ENCODE results near the gene PCMT1. TPM values are rescaled to one million over a fixed set of nuclear protein-coding genes. Genes with fewer than 3 reads are reported as not detected.

PCMT1 gene
- total and polyA plus RNA-seq, 2 of the 13 experiments (the other 11 are each of a cell fraction or from before 2014, with no cell fraction given): 112 to 169 TPM

- in situ Hi-C loops (cut with HindIII; ENCODE audit: extremely low pct_ligation_motif_present, low pct_unique_long_range_greater_than_20kb): loop anchor here (10.0 kb wide), 1 partner anchor 153 kb away; the partner anchor contains the start of gene GINM1
- no peak for FAIRE-seq
- peak; percentile 94 for ATAC-seq
- Histone ChIP-seq H4K20me1 (ENCODE audit: insufficient read depth, low read length) (peaks cover 18% of the 10 kb centered on the region), H3K27ac (ENCODE audit: extremely low read length, insufficient read depth, low read length) (peak within 1 kb of the TSS; percentile 97), H3K9me3 (ENCODE audit: low read length) (no peaks in the 10 kb centered on the region), H3K36me3 (replicated peaks in 1 of 2; ENCODE audit: control insufficient read depth in 1 of 2, insufficient read depth in 2 of 2, low read length in 2 of 2) (peaks cover 0 to 4% of the 10 kb centered on the region in 2 experiments; a peak in 1 of 5 replicates), H3K79me2 (ENCODE audit: insufficient read depth, low read length) (peaks cover 53% of the 10 kb centered on the region), H3K4me1 (ENCODE audit: insufficient read depth, low read length) (peaks cover 23% of the 10 kb centered on the region), H2AFZ (ENCODE audit: low read length) (peak within 1 kb of the TSS; percentile 88), H3K4me2 (ENCODE audit: low read depth, low read length) (peak within 1 kb of the TSS; percentile 84), H3K4me3 (replicated peaks in 1 of 3; ENCODE audit: insufficient read depth in 1 of 3, low read depth in 2 of 3, low read length in 3 of 3) (peak within 1 kb of the TSS; percentile 79 to 97 (median 96)), H3K27me3 (ENCODE audit: control insufficient read depth in 1 of 2, insufficient read depth in 2 of 2, low read length in 2 of 2) (no peaks in the 10 kb centered on the region; a peak in 1 of 5 replicates), H3K9ac (ENCODE audit: insufficient read depth, low read depth, low read length) (peak within 1 kb of the TSS; percentile 100)
- POLR2A ChIA-PET: interaction anchor here (0.7 to 3.7 kb wide), 21 partner anchors 8 to 207 kb away, joined by 3 to 77 read pairs (median 5); partner anchors contain the start of genes GINM1, KATNA1, NUP43 and PCMT1
- BruUV-seq (replicated peaks): no TSS peak
- intact Hi-C loops (cut with micrococcal nuclease; ENCODE audit: unreplicated experiment): loop anchor here (5.0 kb wide), 1 partner anchor 151 kb away; the partner anchor contains the start of gene GINM1
- DNase-seq (ENCODE audit: low spot score): peak; percentile 81
- CTCF ChIA-PET (ENCODE audit: low intra/inter-chr PET ratio, low total read pairs): no interaction called here
- 3% methylated on average over 35 of the region's 82 CpGs for WGBS (ENCODE audit: low lambda C conversion rate)
- TF ChIP-seq TAF15 (IDR thresholded peaks at IDR 0.05; ENCODE audit: low read depth, low read length, poor library complexity, severe bottlenecking) (no peak), ATF1 (CRISPR knock-in tag; IDR thresholded peaks at IDR 0.05) (no peak), NFE2L1 (CRISPR knock-in tag; IDR thresholded peaks at IDR 0.05; ENCODE audit: borderline replicate concordance) (no peak; the same call in 1 of the 2 replicates), ZNF30 (CRISPR knock-in tag; IDR thresholded peaks at IDR 0.05) (no peak; the same call in 1 of the 2 replicates), FOXA1 (IDR thresholded peaks at IDR 0.05) (no peak), FOXA1 (CRISPR knock-in tag; IDR thresholded peaks at IDR 0.05) (no peak; the same call in 1 of the 2 replicates), SAP130 (CRISPR knock-in tag; IDR thresholded peaks at IDR 0.05; ENCODE audit: low read depth) (peak; percentile 85), MIER3 (CRISPR knock-in tag; IDR thresholded peaks at IDR 0.05; ENCODE audit: borderline replicate concordance) (peak; percentile 71; the same call in 1 of the 2 replicates), TGIF2 (CRISPR knock-in tag; IDR thresholded peaks at IDR 0.05) (peak; percentile 72), ERF (CRISPR knock-in tag; IDR thresholded peaks at IDR 0.05) (peak; percentile 88), MIXL1 (CRISPR knock-in tag; IDR thresholded peaks at IDR 0.05) (peak; percentile 65), RBM22 (optimal IDR thresholded peaks at IDR 0.05; ENCODE audit: low read length) (no peak)
- TF ChIP-seq, protein P1, sequence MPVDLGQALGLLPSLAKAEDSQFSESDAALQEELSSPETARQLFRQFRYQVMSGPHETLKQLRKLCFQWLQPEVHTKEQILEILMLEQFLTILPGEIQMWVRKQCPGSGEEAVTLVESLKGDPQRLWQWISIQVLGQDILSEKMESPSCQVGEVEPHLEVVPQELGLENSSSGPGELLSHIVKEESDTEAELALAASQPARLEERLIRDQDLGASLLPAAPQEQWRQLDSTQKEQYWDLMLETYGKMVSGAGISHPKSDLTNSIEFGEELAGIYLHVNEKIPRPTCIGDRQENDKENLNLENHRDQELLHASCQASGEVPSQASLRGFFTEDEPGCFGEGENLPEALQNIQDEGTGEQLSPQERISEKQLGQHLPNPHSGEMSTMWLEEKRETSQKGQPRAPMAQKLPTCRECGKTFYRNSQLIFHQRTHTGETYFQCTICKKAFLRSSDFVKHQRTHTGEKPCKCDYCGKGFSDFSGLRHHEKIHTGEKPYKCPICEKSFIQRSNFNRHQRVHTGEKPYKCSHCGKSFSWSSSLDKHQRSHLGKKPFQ (CRISPR knock-in tag; IDR thresholded peaks at IDR 0.05; ENCODE audit: insufficient replicate concordance): peak; percentile 97
- TF ChIP-seq, protein P2, sequence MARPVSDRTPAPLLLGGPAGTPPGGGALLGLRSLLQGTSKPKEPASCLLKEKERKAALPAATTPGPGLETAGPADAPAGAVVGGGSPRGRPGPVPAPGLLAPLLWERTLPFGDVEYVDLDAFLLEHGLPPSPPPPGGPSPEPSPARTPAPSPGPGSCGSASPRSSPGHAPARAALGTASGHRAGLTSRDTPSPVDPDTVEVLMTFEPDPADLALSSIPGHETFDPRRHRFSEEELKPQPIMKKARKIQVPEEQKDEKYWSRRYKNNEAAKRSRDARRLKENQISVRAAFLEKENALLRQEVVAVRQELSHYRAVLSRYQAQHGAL (CRISPR knock-in tag; IDR thresholded peaks at IDR 0.05; ENCODE audit: not compliant biosample characterization): no peak
These were observed 31.7 kb upstream of the PCMT1 start, which contains the start of gene LATS1 for GRCh38 chr6:149717588-149718458. Gene LATS1 (minus strand): TSS chr6:149718101. CDS start chr6:149702126, 15,975 bp downstream.
